ENCODE measurements around the gene PIP4P1.

Gene PIP4P1

DNA sequence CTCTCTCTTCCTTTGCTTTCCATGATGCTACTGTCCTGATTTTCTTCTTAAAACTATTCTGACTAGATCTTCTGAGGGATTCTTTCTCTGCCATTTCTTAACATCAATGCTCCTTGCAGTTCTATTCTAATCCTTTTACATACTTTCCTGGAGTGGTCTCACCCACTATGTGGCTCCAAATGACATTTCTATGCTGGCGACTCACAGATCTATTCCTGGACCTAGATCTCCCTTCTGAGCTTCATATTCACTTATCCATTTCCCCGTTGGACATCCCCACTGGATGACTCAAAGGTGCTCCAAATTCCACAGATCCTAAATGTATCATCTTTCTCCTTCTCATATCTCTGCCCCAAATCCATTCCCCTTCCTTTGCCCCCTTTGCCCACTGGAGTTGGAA, 52.0 kb downstream of the PIP4P1 start:
- no peak for ATAC-seq
- no peak for TF ChIP-seq ZFP30 (CRISPR knock-in tag; IDR thresholded peaks at IDR 0.05)
- TF ChIP-seq TOX (CRISPR knock-in tag; IDR thresholded peaks at IDR 0.05; ENCODE audit: borderline replicate concordance), result no peak
- no peak for TF ChIP-seq RARB (CRISPR knock-in tag; IDR thresholded peaks at IDR 0.05)
- TF ChIP-seq ZNF70 (CRISPR knock-in tag; IDR thresholded peaks at IDR 0.05), result no peak
- no peak for TF ChIP-seq ZC3H10 (CRISPR knock-in tag; IDR thresholded peaks at IDR 0.05)
- TF ChIP-seq TSHZ2 (CRISPR knock-in tag; IDR thresholded peaks at IDR 0.05), result no peak
- TF ChIP-seq, protein P1, sequence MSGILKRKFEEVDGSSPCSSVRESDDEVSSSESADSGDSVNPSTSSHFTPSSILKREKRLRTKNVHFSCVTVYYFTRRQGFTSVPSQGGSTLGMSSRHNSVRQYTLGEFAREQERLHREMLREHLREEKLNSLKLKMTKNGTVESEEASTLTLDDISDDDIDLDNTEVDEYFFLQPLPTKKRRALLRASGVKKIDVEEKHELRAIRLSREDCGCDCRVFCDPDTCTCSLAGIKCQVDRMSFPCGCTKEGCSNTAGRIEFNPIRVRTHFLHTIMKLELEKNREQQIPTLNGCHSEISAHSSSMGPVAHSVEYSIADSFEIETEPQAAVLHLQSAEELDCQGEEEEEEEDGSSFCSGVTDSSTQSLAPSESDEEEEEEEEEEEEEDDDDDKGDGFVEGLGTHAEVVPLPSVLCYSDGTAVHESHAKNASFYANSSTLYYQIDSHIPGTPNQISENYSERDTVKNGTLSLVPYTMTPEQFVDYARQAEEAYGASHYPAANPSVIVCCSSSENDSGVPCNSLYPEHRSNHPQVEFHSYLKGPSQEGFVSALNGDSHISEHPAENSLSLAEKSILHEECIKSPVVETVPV (CRISPR knock-in tag; IDR thresholded peaks at IDR 0.05), result no peak
- no peak for TF ChIP-seq ZNF565 (CRISPR knock-in tag; conservative IDR thresholded peaks at IDR 0.05; ENCODE audit: low read depth)
- TF ChIP-seq PPARA (CRISPR knock-in tag; IDR thresholded peaks at IDR 0.05; ENCODE audit: borderline replicate concordance), result no peak
- no peak for TF ChIP-seq BACH2 (CRISPR knock-in tag; IDR thresholded peaks at IDR 0.05; ENCODE audit: borderline replicate concordance)
- TF ChIP-seq CREB5 (CRISPR knock-in tag; IDR thresholded peaks at IDR 0.05; ENCODE audit: low read depth), result no peak

Measured in SK-N-SH treated with all-trans-retinoic acid at 6 μM for 48 hours (cell line).